Renal cortex interstitium (tissue), 11 donors: Measurements from ENCODE around the gene GALM. TPM values are rescaled to one million over a fixed set of nuclear protein-coding genes. Genes with fewer than 3 reads are reported as not detected.
"Not testable (repeated sequence)": the region's sequence is repeated elsewhere in the genome, so short reads cannot be mapped to it uniquely, and the experiment has no call there.

ENCODE experiments used
- DNase-seq, 11 donors: peaks; one replicate each; pipeline ENCODE4 v3.0.0-alpha.2; 2013; ENCODE audit warnings: low read depth in 9 of 11, low spot score in 4 of 11; ENCODE audit errors: extremely low read depth in 1 of 11
- polyA plus RNA-seq, 3 donors: library from polyadenylated mRNA; unstranded; fragments of 120-200 nt; gene quantifications; one replicate each; pipeline ENCODE4 v1.2.1, GENCODE V29; 2013; ENCODE audit not compliant: insufficient read length in 3 of 3

The GALM gene
- polyA plus RNA-seq, 3 donors = 54.0 to 60.0 (median 56.1) TPM

DNA sequence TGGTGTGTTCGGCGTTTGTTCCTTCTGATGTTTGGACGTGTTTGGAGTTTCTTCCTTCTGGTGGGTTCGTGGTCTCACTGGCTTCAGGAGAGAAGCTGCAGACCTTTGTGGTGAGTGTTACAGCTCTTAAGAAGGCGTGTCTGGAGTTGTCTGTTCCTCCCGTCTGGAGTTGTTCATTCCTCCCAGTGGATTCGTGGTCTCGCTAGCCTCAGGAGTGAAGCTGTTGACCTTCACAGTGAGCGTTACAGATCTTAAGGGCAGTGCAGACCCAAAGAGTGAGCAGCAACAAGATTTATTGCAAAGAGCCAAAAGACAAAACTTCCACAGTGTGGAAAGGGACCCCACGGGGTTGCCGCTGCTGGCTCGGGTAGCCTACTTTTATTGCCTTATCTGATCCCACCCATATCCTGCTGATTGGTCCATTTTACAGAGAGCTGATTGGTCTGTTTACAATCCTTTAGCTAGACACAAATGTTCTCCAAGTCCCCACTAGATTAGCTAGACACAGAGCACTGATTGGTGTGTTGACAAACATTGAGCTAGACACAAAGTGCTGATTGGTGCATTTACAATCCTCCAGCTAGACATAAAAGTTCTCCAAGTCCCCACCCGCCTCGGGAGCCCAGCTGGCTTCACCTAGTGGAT lies 23.4 kb upstream of the GALM start:
- not testable (repeated sequence) for DNase-seq

DNA sequence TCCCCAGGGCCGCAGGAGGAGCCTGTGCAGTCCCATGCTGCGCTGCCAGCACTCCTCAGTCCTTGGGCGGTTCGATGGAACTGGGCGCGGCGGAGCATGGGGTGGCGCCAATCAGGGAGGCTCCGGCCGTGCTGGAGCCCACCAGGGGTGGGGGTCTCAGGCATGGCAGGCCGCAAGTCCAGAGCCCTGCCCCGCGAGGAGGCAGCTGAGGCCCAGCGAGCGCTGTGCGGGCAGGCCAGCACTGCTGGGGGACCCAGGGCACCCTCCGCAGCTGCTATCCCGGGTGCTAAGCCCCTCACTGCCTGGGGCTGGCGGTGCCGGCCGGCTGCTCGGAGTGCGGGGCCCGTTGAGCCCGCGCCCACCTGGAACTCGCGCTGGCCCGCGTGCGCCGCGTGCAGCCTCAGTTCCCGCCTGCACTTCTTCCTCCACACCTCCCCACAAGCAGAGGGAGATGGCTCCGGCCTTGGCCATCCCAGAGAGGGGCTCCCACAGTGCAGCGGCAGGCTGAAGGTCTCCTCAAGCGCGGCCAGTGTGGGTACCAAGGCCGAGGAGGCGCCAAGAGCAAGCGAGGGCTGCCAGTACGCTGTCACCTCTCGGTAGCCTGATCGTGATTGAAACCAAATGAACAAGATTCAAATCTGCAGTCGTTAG lies 22.8 kb upstream of the GALM start:
- no peak for DNase-seq

DNA sequence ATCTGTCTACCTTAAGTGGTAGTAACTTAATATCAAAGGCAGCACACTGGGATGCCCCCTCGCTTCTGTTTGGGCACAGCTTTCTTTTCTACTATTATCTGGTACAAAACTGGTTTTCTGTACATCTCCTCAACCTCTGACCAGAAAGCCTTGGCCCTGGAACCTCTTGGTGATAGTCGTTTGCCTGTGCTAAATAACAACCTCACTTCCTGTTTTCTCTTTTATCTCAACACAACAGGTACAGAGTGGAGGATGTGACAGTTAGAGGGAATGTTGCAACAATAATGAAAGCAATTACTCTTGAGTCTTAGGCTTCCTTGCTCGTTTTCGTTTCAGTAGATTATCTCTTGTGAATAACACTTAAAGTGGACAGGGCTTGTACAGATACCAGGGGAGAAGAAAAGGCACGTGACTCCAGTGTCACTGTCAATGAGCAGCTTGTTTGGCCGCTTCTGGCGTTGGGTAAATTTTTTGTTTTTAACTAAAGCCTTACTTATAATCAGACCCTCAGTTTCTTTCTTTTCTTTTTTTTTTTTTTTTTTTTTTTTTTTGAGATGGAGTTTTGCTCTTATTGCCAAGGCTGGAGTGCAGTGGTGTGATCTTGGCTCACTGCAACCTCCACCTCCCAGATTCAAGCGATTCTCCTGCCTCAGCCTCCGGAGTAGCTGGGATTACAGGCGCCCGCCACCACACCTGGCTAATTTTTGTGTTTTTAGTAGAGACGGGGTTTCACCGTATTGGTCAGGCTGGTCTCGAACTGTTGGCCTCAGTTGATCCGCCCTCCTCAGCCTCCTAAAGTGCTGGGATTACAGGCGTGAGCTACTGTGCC lies 22.0 kb upstream of the GALM start:
- not testable (repeated sequence) for DNase-seq

DNA sequence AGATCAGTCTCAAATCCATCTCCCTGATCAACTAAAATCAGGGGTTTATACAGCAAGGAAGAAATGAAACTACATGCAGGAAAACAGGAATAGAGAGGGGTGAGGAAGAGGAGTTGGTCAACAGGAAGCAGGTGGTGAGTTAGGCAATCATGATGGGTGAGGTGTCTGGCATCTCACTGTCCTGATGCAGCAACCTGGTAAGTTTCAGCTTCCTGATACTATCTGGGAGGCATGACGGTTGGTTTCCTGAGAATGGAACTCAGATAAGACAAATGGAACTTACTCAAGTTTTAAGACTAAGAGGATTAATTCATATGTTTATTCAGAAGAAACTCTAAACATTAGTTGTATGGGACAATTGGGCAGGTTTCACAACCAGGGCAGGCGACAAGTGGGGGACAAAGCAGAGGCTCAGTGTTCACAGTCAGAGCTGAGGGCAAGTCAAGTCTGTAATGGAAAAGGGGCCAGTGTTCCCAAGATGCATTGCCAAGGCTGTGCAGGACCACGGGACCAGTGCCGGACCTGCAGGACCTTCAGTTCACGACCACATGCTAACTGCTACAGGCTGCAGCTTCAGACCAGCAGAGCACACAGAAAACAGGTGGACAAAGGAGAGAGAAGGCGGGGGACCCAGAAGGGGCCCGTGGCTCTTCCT lies 17.7 kb upstream of the GALM start:
- DNase-seq = no peak

DNA sequence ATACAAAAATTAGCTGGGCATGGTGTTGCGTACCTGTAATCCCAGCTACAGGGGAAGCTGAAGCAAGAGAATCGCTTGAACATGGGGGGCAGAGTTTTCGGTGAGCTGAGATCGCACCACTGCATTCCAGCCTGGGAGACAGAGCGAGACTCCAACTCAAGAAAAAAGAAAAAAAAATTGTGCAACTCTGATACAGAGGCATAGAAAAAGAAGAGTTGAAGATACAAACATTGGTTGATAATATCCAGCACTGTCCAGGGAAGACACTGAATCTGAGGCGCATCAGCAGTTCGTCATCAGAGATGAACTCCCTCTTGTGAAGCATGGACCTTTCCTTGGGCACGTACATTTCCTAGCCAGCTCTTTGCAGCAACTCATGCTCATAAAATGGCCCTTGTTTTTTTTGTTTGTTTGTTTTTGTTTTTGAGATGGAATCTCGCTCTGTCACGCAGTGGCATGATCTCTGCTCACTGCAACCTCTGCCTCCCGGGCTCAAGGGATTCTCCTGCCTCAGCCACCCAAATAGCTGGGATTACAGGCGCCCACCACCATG lies 16.7 kb upstream of the GALM start:
- no peak for DNase-seq

DNA sequence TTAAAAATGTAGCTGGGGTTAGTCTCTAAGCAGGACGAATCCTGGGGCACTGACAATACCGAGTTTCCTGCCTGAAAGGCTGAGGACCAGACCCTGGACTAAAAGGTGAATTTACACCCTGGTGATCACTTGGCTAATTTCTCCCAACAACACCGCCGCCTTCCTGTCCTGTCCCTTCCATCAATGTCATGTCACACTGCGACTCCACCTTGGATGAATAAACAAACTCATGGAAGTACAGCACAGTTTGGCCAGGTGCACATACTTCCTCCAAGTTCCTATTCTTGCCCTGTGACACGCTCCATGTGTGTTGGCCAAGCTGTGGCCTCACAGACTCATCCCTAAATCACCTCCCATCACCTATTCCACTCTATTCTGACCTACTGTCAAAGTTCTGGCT lies 15.9 kb upstream of the GALM start:
- no peak for DNase-seq

DNA sequence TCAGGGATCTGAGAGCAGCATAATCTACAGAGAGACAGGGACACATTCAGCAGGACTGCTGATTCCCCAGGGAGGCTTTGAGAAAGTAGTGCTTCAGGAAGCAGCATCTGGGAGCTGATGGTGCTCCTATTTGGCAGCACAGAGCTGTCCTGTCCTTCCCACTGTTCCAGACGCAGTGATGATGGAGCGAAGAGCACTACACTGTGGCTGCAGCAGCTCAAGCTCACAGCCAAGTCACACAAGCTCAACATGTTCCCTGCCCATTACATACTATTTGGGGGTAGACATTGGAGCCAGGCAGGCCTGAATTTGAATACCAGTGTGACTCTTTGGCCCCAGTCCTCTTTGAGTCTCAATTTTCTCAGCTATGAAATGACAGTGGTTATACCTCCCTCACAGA lies 15.2 kb upstream of the GALM start:
- DNase-seq = no peak

DNA sequence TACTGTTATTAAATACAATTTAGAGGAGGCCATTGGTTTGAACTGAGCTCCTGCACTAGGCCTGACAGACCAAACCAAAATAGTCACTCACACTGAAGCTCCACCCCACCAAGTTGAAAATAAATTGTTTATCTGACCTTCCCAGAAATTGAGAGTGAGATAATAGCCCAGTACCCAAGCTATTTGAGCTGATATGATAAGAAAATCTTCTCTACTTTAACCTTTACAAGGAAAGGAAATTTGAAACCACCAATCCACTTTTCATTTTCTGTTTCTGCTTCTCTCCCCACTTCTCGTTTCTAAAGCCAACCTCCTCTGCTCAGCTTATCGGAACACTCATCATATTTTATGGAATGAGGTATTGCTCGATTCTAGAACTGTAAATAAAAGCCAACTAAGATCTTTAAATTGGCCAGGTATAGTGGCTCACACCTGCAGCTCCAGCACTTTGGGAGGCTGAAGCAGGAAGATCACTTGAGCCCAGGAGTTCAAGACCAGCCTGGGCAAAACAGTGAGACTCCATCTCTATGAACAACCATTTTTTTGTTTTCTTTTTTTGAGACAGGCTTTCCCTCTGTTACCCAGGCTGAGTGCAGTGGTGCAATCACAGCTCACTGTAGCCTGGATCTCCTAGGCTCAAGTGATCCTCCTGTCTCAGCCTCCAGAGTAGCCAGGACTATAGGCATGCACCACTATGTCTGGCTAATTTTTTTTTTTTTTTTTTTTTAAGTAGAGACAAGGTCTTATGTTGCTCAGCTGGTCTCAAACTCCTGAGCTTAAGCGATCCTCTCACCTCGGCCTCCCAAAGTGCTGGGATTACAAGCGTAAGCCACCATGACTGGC lies 13.3 kb upstream of the GALM start:
- no peak for DNase-seq

DNA sequence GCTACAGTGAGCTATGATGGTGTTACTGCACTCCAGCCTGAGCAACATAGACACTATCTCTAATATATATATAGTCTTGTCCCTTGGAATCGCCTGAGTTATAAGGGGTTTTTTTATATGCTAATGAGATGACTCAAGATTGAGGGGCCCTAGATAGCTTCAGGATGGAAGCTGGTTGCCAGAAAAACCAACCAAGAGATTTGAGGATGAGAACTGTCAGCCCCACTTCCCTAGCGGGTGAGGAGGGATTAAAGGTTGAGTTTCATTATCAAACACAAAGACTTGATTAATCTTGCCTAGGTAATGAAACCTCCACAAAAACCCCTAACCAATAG lies 12.6 kb upstream of the GALM start:
- DNase-seq = no peak

DNA sequence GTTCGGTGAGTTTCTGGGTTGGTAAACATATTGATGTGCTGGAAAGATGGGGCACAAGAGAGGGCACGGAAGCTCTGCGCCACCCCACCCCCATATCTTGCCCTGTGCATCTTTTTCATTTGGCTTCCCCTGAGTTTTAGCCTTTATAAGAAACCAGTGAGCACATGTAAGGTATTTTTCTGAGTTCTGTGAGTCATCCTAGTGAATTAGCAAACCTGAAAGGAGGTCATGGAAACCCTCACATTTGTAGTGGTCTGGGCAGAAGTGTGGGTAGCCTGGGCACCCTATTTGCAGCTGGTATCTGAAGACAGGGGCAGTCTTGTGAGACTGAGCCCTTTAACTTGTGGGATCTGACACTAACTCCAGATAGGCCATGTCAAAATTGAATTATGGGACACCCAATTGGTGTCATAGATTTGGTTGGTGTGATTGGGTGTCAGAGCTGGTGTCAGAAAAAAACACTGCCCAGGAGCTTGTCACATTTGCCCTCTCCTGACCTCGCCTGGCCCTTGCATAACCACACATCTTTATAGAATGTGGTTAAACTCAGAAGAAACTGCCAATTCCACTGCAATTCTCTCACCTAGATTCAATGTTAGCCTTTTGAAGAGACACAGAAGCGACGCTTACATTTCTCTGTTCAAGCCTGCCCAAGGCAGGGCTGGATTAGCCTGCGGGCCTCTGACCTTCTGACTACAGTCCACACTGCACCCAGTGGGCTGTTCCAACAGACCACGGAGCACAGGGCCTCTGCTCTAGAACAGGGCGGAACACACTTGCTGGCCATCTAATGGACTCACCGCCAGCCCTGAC lies 12.0 kb upstream of the GALM start:
- DNase-seq = no peak

DNA sequence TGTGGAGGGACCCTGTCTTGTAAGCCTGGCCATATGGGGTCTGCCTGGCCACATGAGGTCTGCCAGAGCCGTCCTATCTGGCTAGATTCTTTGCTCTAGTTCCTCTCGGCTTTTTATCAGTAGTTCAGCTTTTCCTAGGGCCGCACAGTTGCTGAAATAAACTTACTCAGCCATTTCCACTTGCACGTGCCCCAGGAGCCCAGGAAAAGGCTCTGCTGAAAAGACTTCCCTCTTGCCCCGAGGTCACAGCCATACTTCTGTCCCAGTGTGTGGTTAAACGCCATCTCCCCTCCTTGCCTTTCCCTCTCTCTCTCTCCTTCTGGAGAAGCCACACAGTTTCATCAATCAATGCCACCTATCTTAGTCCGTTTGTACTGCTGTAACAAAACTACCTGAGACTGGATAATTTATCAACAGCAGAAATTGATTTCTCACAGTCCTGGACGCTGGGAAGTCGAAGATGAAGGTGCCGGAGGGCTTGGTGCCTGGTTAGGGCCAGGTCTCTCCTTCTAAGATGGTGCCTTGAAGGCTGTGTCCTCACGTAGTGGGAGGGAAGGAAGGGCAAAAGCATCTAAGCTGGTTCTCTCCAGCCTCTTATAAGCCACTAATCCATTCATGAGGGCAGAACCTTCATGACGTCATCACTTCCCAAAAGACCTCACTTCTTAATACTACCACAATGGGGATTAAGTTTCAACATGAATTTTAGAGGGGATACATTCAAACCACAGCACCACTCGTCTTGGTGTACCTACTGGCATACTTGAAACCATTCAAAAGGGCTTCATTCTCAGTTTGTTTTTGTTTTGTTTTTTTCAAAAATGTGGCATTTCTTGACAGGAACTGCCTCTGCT lies 11.2 kb upstream of the GALM start:
- DNase-seq = no peak

DNA sequence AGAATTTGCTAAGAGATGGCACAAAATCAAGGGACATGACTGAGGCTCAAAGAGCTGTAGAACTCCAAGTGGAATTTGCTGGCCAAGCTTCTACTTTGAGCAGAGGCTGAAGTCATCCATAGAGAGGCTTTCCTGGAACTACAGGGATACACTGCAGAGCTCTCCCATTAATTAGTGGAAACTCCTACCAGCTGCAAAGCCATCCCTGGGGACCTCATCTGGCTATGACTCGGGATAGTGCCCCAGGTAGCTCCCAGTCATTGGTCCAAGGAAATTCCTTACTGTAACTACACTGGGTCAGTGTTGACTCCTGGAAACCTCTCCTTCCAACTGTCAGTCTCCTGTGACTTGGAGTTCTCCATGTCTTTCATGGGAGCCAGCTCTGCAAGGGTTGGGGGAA lies 10.5 kb upstream of the GALM start:
- no peak for DNase-seq

DNA sequence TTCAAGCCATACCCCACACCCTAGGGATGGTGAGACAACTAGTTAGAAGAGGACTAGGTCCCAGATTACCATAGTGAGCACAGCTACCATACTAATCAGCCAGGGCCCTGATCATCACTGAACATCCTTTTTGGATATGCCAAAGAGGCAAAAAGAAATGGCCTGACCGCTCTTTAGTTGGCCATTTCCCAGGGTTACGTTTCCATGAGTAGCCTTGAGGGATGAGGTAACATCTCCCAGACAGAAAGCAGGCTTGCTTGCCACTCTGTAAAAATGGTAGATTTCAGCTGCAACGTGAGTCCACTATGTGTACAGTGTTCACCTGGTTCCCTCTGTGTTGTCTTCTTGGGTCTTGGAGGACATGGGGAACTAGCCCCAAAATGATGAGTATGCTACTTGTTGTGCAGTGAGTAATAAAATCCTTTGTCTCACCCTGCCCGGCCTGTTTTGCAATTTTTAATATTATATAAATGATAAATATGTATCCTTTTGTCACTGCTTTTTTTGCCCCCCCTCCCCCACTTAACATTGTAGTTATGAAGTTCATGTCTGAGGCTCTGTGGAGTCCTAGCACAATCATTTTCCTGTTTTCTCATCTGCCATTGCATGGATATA lies 8.9 kb upstream of the GALM start:
- no peak for DNase-seq

DNA sequence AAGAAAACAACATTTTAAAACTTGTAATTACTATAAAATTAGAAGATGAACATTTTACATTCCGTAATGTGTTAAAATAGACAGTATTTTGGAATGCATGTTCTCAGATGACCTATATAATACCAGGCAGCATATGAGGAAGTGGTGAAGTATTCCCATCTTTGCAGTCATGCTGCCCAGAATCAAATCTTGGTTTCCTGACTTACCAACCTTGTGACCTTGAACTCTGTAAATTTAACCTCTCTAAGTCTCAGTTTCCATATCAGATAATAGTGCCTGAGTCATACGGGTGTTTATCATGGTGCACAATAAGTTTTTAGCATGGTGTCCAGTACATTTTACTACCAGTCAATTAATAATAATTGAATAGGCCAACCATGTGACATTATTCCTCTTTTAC lies 7.3 kb upstream of the GALM start:
- no peak for DNase-seq

DNA sequence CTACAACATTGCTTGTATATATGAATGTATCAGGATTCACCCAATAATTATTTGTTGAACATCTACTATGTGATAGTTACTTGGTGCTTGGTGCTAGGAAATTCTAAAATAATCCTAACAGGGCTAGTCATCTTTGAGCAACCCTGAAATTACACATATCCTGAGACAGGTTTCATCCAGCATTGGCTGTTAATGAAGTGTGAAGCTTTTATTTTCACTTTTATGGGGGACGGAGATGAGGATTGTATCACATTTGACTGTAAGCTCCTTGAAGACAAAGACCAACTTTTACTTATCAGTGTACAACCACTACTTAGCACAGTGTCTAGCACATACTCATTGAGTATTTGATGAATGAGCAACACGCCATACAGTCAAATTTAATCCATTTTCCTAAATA lies 6.8 kb upstream of the GALM start:
- no peak for DNase-seq

DNA sequence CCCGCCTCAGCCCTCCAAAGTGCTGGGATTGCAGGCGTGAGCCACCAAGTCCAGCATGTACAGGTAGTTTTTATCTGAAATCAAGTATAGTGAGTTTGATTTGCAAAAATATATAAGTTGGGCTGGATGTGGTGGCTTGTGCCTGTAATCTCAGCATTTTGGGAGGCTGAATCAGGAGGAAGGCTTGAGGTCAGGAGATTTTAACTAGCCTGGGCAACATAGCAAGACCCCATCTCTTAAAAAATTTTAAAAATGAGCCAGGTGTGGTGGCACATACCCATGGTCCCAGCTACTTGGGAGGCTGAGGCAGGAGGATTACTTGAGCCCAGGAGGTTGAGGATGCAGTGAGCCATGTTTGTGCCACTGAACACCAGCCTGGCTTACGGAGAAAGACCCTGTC lies 5.6 kb upstream of the GALM start:
- no peak for DNase-seq

DNA sequence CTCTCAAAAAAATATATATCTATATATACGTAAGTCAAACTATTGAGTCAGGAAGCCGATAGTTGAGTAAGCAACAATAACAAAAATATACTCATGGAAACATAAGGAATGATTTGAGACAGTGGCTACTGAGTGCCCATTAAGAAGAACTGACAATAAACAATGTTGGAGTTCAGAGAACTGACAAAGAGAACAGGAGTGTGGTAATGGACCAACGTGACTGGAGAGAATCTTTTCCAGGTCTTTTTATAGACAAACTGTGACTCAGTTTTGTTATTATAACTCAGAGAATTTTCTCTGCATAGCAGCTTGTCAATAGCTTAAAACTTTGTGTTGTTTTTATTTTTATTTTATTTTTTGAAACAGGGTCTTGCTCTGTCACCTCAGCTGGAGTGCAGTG lies 4.6 kb upstream of the GALM start:
- no peak for DNase-seq
